NCI-H1417 (cell line): ENCODE results near the gene NF1.
A peak's percentile ranks its signal among the peaks of the same experiment; 100 is the strongest.
"Not testable (repeated sequence)": the region's sequence is repeated elsewhere in the genome, so short reads cannot be mapped to it uniquely, and the experiment has no call there.

Experiments
- DNase-seq, 3 experiments: peaks; one replicate each; lab custom pipeline; 2025; lab: John Stamatoyannopoulos, UW

NF1 gene, protein sequence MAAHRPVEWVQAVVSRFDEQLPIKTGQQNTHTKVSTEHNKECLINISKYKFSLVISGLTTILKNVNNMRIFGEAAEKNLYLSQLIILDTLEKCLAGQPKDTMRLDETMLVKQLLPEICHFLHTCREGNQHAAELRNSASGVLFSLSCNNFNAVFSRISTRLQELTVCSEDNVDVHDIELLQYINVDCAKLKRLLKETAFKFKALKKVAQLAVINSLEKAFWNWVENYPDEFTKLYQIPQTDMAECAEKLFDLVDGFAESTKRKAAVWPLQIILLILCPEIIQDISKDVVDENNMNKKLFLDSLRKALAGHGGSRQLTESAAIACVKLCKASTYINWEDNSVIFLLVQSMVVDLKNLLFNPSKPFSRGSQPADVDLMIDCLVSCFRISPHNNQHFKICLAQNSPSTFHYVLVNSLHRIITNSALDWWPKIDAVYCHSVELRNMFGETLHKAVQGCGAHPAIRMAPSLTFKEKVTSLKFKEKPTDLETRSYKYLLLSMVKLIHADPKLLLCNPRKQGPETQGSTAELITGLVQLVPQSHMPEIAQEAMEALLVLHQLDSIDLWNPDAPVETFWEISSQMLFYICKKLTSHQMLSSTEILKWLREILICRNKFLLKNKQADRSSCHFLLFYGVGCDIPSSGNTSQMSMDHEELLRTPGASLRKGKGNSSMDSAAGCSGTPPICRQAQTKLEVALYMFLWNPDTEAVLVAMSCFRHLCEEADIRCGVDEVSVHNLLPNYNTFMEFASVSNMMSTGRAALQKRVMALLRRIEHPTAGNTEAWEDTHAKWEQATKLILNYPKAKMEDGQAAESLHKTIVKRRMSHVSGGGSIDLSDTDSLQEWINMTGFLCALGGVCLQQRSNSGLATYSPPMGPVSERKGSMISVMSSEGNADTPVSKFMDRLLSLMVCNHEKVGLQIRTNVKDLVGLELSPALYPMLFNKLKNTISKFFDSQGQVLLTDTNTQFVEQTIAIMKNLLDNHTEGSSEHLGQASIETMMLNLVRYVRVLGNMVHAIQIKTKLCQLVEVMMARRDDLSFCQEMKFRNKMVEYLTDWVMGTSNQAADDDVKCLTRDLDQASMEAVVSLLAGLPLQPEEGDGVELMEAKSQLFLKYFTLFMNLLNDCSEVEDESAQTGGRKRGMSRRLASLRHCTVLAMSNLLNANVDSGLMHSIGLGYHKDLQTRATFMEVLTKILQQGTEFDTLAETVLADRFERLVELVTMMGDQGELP (N-terminal part only)

GRCh38 chr17:31094600-31095235, at the start of gene NF1:
Gene NF1, plus strand, starts transcription at chr17:31094977. Its CDS starts 333 bp downstream, at chr17:31095310.
- peak; percentile 94 to 98 (median 96) for DNase-seq

GRCh38 chr17:31046856-31047425, 47.8 kb upstream of the NF1 start:
- DNase-seq, result not testable (repeated sequence)

- DNase-seq, result no peak
These were observed 46.6 kb upstream of the NF1 start for GRCh38 chr17:31048142-31048541.

DNA sequence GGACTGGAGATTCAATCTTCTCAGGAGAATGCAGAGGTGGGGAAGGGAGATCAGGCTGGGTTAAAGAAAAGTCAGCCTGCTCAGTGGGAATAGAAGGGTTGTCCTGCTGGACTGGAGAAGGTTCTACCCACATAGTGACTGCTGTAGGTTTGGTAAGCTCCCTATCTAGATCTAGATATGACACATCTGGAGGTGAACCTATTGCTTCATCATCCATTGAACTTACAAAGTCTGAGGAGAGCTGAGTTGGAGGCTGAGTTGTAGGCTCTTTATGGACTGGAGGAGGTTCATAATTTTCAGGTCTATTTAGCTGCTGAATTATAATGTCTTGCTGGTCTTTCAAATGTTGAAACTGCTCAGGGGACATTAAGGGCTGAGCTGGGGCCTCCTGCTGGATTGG, 46.0 kb upstream of the NF1 start:
- no peak for DNase-seq

- DNase-seq, result no peak
These were observed 43.8 kb upstream of the NF1 start for GRCh38 chr17:31050948-31051347.

GRCh38 chr17:31051506-31051905, 43.3 kb upstream of the NF1 start:
- DNase-seq, result no peak

GRCh38 chr17:31052187-31052889, 42.4 kb upstream of the NF1 start:
- no peak for DNase-seq

DNA sequence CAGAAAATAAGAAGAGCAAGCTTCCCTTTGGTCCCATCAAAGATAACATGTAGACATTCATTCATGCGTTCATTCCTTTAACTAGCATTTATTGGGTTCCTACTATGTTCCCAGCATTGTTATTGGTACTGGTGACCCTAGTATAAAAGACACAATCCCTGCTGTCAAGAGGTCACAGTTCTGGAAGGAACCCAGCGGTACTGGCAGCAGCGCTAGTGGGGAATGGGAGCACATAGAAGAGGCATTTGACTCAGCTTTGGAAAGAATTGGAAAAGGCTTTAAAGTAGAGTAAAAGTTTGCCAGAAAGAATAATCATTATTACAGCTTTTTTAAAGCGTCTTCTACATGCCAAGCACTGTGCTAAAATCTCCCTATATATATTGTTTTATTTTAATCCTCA, 41.7 kb upstream of the NF1 start:
- no peak for DNase-seq

DNA sequence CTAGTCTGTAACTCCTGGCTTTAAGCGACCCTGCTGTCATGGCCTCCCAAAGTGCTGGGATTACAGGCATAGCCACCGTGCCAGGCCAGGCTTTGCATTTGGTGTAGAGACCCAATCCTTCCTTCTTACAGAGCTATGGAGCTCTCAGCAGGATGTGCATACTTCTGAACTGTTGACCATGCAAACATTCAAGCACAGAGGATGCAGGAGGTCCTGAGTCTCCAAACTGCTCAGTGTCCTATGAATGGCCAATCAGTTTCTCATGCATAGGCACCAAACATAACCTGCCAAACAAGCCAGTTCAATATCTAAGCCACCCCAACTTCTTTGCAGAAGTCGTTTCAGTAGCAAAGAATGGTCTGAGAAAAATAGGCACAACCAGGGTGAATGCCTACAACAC, 40.0 kb upstream of the NF1 start:
- no peak for DNase-seq

DNA sequence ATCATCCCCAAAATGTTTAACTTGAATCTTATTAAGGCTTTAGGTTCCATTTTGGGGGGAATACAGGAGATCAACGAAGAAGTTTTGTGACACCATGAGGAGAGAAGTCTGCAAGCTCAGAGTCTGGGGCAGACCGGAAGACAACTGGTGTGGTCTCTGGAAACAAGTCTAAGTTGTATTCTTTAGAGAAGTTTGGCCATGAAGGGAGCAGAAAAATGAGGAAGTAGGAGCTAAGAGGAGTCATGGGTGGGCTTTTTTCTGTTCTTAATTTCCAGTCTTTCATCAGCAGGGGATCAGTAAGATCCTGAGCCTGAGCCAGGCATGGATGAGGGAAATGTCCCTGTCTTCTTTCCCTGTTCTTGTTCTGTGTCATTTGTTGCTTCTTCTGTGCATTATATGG, 35.8 kb upstream of the NF1 start:
- no peak for DNase-seq

DNA sequence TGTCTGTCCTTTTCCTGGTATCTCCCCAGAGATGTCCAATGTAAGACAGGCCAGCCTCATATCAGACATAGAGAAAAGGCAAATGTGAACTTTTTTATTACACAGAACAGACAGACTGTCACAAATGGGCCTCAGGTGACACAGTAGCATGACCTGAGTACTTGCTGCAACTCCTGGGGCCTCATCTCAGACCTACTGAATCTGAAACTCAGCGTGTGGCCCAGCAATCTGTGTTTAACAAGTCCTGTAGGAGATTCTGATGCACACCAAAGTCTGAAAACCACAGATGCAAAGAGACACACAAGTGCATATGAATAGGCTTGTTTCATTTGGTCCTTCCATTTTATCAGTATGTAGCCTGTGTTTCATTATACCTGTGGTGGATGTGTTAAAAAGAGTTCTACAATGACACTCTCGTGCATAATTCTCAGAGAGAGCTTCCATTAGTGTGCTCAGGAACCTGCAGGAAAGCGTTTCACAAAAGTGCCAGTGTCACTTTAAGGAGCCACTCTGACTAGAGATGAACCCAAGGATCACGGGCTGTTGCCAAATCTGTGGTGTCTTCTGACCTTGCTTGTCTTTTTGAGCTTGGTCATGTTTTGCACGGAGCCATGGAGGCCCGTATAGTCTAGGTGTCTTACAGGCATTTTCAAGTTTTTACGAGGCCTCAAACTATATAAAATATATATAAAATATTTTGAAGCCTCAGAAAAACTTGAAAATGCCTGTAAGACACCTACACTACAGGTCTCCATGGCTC, 33.8 kb upstream of the NF1 start:
- no peak for DNase-seq

DNA sequence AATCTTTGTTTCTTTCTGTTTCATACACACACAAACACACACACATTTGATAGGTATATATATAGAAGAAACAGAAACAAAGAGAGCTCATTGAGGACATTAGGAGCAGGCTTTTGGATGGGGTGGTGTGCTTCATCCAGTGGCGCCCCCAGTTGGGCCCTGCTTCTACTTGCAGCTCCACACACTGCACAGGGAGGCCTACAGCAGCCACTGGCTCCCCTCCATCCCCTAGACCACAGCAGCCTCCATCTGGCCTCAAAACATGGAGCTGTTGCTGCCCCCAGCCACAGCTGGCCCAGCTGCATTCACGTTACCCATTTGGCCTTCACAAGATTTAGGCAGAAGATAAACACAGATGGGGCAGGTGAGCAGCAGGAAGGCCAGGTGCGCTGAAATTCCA, 33.1 kb upstream of the NF1 start:
- peak in 1 of 3 experiments; percentile 19 for DNase-seq

DNA sequence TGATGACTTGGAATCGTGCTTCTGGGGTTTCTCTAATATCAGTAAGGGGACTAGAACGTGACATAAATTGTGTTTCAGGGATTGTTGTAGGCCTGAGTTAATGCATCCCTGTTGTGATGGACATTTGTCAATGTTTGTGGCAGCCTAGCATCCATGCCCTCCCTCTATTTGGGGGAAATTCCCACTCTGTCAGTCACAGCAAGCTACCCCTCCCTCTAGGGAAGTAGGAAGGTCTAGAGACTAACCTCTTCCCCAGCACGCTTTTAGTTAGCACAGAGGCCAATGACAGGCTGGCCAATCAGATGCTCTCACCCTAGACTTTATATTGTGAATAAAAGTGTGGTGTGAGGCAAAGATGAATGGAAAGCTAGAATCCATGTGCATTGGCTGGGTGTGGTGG, 32.4 kb upstream of the NF1 start:
- no peak for DNase-seq

DNA sequence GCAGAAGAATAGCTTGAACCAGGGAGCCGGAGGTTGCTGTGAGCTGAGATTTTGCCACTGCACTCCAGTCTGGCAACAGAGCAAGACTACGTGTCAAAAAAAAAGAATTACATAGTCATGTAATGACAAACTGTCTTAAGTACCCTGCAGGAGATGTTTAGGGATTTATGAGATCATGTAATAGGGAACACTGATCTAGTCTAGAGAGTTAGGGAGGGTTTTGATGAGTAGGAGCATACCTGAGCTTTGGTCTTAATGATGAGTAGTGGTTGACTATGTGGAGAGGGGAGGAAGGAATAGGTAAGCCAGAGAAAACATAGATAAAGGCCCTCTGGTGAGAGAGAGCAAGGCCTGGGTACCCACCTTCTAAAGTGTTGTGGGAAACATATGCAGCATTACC, 30.1 kb upstream of the NF1 start:
- no peak for DNase-seq

- peak in 1 of 3 experiments; percentile 13 for DNase-seq
These were observed 27.0 kb upstream of the NF1 start for GRCh38 chr17:31067691-31068184.

DNA sequence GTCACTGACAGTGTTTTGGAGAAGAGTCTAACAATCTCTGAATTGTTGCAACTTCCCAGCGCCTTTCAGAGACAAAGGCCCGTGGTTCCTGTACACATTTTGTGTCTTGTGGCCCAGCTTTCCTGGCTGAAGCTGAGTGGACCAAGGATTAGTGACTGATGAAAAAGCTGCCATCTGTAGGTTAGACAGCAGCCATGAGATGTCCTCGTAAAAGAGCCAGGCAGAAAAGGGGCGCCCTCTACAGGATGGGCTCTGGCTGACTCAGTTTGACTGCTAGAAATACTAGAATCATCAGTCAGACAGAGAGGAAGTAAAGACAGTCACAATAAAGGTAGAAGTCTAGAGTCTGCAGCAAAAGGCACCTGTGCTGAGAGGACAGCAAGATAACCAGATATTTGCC, 26.5 kb upstream of the NF1 start:
- DNase-seq, result peak in 2 of 3 experiments; percentile 9 to 16

GRCh38 chr17:31072186-31072585, 22.6 kb upstream of the NF1 start:
- no peak for DNase-seq

- no peak for DNase-seq
These were observed 21.4 kb upstream of the NF1 start for GRCh38 chr17:31073411-31073810.

DNA sequence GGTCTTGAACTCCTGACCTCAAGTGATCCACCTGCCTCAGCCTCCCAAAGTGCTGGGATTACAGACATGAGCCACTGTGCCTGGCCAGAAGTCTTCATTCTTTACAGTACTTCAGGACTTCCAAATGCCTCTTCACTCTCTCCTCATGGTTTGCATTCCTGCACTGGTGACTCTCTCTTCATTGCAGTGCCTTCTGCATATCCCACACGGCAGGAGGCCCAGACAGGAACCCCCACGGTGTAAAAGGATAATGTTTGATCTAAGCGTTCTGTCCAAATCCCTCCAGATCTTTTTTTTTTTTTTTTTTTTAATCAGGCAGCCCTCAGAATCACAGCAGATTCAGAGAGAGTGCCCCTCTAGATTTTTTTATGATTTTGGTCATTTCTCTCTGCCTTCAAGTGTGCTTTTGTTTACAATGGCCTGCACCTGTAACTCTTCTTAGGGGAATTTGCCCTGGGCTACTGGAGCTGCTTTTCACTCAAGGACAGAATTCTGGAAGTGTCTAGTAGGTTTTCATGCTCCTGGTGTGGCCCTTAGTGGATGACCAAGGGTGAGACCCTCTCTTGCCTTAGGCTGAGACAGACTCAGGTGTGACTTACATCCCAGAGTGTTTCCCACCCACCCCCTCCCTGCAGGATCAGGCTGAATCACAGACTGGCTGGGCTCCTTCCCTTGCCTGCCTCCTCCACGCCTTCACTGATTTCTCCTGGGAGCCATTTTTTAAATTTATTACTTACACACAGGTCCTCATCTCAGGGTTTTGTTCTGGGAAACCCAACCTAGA, 19.8 kb upstream of the NF1 start:
- peak in 1 of 3 experiments; percentile 11 for DNase-seq
